HEK293 (cell line): ENCODE results near the gene VTN.

Experiments
- CTCF ChIA-PET: fragments of 350-600 bp; formaldehyde crosslinking; extraction: SDS; loops from one replicate; lab custom pipeline; 2021; ENCODE audit warnings: antibody characterized with exemption; lab: Yijun Ruan, JAX
- POLR2A ChIA-PET: fragments of 300-600 bp; formaldehyde crosslinking; extraction: SDS; loops from one replicate; lab custom pipeline; 2020; ENCODE audit warnings: antibody characterized with exemption, inconsistent platforms; lab: Yijun Ruan, JAX
- H3K27ac ChIP-seq: fragments of 200-500 bp; sonication (Bioruptor generic); 2 replicates; pipeline ENCODE4 v1.5.1; 2014; ENCODE audit warnings: low read depth, low read length, control low read depth, inconsistent platforms; ENCODE audit errors: extremely low read depth
- H3K36me3 ChIP-seq, 2 experiments: fragments of 200-500 bp in 1 of 2; sonication (Bioruptor generic) in 1 of 2; 1 replicate in 1 of 2; 2 replicates in 1 of 2; pipeline ENCODE4 v1.5.1; 2014 to 2017; ENCODE audit warnings: inconsistent platforms in 2 of 2, low read length in 2 of 2; ENCODE audit not compliant: control insufficient read depth in 2 of 2, insufficient read depth in 1 of 2
- H3K4me1 ChIP-seq: fragments of 200-500 bp; sonication (Bioruptor generic); 2 replicates; pipeline ENCODE4 v1.5.1; 2014; ENCODE audit warnings: mild to moderate bottlenecking, low read length, inconsistent platforms; ENCODE audit not compliant: control insufficient read depth, insufficient read depth
- H3K4me3 ChIP-seq: 2 replicates; pipeline ENCODE4 v1.5.1; 2011; ENCODE audit warnings: low read depth, mild to moderate bottlenecking, control low read depth, low read length, moderate library complexity
- H3K9me3 ChIP-seq: fragments of 200-500 bp; sonication (Bioruptor generic); 2 replicates; pipeline ENCODE4 v1.5.1; 2014; ENCODE audit warnings: low read depth, low read length, inconsistent platforms; ENCODE audit not compliant: control insufficient read depth, insufficient read depth
- GLI4 ChIP-seq: fragments of 450-650 bp; formaldehyde crosslinking; IDR thresholded peaks from 2 replicates; pipeline ENCODE4 v1.5.1; 2016; ENCODE audit warnings: missing biosample characterization, missing genetic modification characterization
- GLIS2 ChIP-seq: fragments of 450-650 bp; formaldehyde crosslinking; IDR thresholded peaks from 2 replicates; pipeline ENCODE4 v1.5.1; 2016; ENCODE audit warnings: missing biosample characterization, missing genetic modification characterization
- HOXA7 ChIP-seq: sonication (generic); formaldehyde crosslinking; IDR thresholded peaks from 2 replicates; pipeline ENCODE4 v1.8.1; 2022; ENCODE audit warnings: missing genetic modification reagents, borderline replicate concordance
- IKZF3 ChIP-seq: fragments of 450-650 bp; IDR thresholded peaks from 2 replicates; pipeline ENCODE4 v1.5.0; 2018; ENCODE audit warnings: missing biosample characterization, mild to moderate bottlenecking, missing genetic modification characterization, moderate library complexity
- KLF1 ChIP-seq: fragments of 450-650 bp; formaldehyde crosslinking; IDR thresholded peaks from 2 replicates; pipeline ENCODE4 v1.5.1; 2016; ENCODE audit warnings: missing biosample characterization, missing genetic modification characterization
- KLF17 ChIP-seq: fragments of 450-650 bp; formaldehyde crosslinking; IDR thresholded peaks from 2 replicates; pipeline ENCODE4 v1.5.1; 2016; ENCODE audit warnings: missing biosample characterization, missing genetic modification characterization
- ZBTB17 ChIP-seq: fragments of 450-650 bp; formaldehyde crosslinking; IDR thresholded peaks from 2 replicates; pipeline ENCODE4 v1.5.1; 2016; ENCODE audit warnings: missing biosample characterization, missing genetic modification characterization
- ZBTB20 ChIP-seq: fragments of 450-650 bp; formaldehyde crosslinking; IDR thresholded peaks from 2 replicates; pipeline ENCODE4 v1.5.1; 2016; ENCODE audit warnings: missing biosample characterization, missing genetic modification characterization
- ZIC2 ChIP-seq: fragments of 450-650 bp; formaldehyde crosslinking; IDR thresholded peaks from 2 replicates; pipeline ENCODE4 v1.5.1; 2016; ENCODE audit warnings: missing biosample characterization, missing genetic modification characterization
- ZNF155 ChIP-seq: fragments of 450-650 bp; formaldehyde crosslinking; IDR thresholded peaks from 2 replicates; pipeline ENCODE4 v1.5.1; 2016; ENCODE audit warnings: missing biosample characterization, missing genetic modification characterization
- ZNF175 ChIP-seq: fragments of 450-650 bp; formaldehyde crosslinking; IDR thresholded peaks from 2 replicates; pipeline ENCODE4 v1.5.1; 2016; ENCODE audit warnings: missing biosample characterization, missing genetic modification characterization
- ZNF211 ChIP-seq: fragments of 450-650 bp; formaldehyde crosslinking; IDR thresholded peaks from 2 replicates; pipeline ENCODE4 v1.5.1; 2016; ENCODE audit warnings: low read depth, missing biosample characterization, missing genetic modification characterization
- ZNF274 ChIP-seq, 2 experiments: fragments of 200-500 bp in 1 of 2; fragments of 450-650 bp in 1 of 2; sonication (Bioruptor generic) in 1 of 2; formaldehyde crosslinking in 1 of 2; IDR thresholded peaks; 2 replicates each; pipeline versions ENCODE4 v1.5.1 to v1.6.1; 2014 to 2016; ENCODE audit warnings: borderline replicate concordance in 1 of 2, inconsistent platforms in 1 of 2, low read length in 1 of 2, missing biosample characterization in 1 of 2, missing genetic modification characterization in 1 of 2
- ZNF292 ChIP-seq: fragments of 450-650 bp; formaldehyde crosslinking; IDR thresholded peaks from 2 replicates; pipeline ENCODE4 v1.5.1; 2016; ENCODE audit warnings: low read depth, missing biosample characterization, missing genetic modification characterization, borderline replicate concordance
- ZNF302 ChIP-seq: fragments of 450-650 bp; formaldehyde crosslinking; IDR thresholded peaks from 2 replicates; pipeline ENCODE4 v1.5.1; 2016; ENCODE audit warnings: missing biosample characterization, missing genetic modification characterization, low read depth
- ZNF324 ChIP-seq: fragments of 450-650 bp; formaldehyde crosslinking; IDR thresholded peaks from 2 replicates; pipeline ENCODE4 v1.5.1; 2016; ENCODE audit warnings: missing biosample characterization, missing genetic modification characterization
- ZNF449 ChIP-seq: fragments of 450-650 bp; formaldehyde crosslinking; IDR thresholded peaks from 2 replicates; pipeline ENCODE4 v1.5.1; 2017; ENCODE audit warnings: missing biosample characterization, mild to moderate bottlenecking, missing genetic modification characterization, moderate library complexity
- ZNF501 ChIP-seq: fragments of 450-650 bp; formaldehyde crosslinking; IDR thresholded peaks from 2 replicates; pipeline ENCODE4 v1.5.1; 2016; ENCODE audit warnings: missing biosample characterization, missing genetic modification characterization
- ZNF510 ChIP-seq: fragments of 450-650 bp; formaldehyde crosslinking; IDR thresholded peaks from 2 replicates; pipeline ENCODE4 v1.5.1; 2018; ENCODE audit warnings: mild to moderate bottlenecking, missing genetic modification characterization, missing biosample characterization; ENCODE audit not compliant: insufficient replicate concordance
- ZNF571 ChIP-seq: fragments of 450-650 bp; formaldehyde crosslinking; IDR thresholded peaks from 2 replicates; pipeline ENCODE4 v1.5.0; 2017; ENCODE audit warnings: missing biosample characterization, missing genetic modification characterization
- ZNF654 ChIP-seq: fragments of 450-650 bp; formaldehyde crosslinking; IDR thresholded peaks from 2 replicates; pipeline ENCODE4 v1.5.1; 2016; ENCODE audit warnings: low read depth, missing biosample characterization, missing genetic modification characterization
- ZNF670 ChIP-seq: fragments of 450-650 bp; formaldehyde crosslinking; IDR thresholded peaks from 2 replicates; pipeline ENCODE4 v1.5.1; 2016; ENCODE audit warnings: missing biosample characterization, missing genetic modification characterization, low read depth
- ZNF785 ChIP-seq: fragments of 450-650 bp; formaldehyde crosslinking; IDR thresholded peaks from 2 replicates; pipeline ENCODE4 v1.5.1; 2016; ENCODE audit warnings: missing biosample characterization, missing genetic modification characterization
- ZNF791 ChIP-seq: fragments of 450-650 bp; formaldehyde crosslinking; IDR thresholded peaks from 2 replicates; pipeline ENCODE4 v1.5.1; 2016; ENCODE audit warnings: missing biosample characterization, missing genetic modification characterization
- ZNF830 ChIP-seq: fragments of 450-650 bp; IDR thresholded peaks from 2 replicates; pipeline ENCODE4 v1.5.0; 2018; ENCODE audit warnings: missing biosample characterization, missing genetic modification characterization, low read depth, mild to moderate bottlenecking, moderate library complexity
- TF ChIP-seq, protein P1 (sequence below): fragments of 450-650 bp; formaldehyde crosslinking; IDR thresholded peaks from 2 replicates; pipeline ENCODE4 v1.5.1; 2016; ENCODE audit warnings: missing biosample characterization, missing genetic modification characterization
- TF ChIP-seq, protein P2 (sequence below): sonication (generic); formaldehyde crosslinking; IDR thresholded peaks from 2 replicates; pipeline ENCODE4 v1.8.1; 2022; ENCODE audit warnings: mild to moderate bottlenecking, moderate library complexity, missing genetic modification reagents
- TF ChIP-seq, protein P3 (sequence below): fragments of 450-650 bp; formaldehyde crosslinking; IDR thresholded peaks from 2 replicates; pipeline ENCODE4 v1.5.1; 2016; ENCODE audit warnings: missing biosample characterization, missing genetic modification characterization

Gene VTN

GRCh38 chr17:28407130-28407973 lies 37.2 kb upstream of the VTN start (continued):
- TF ChIP-seq HOXA7 (CRISPR knock-in tag) (no peak), ZIC2 (peak; percentile 70), GLIS2 (tag by site-specific recombination) (peak; percentile 74), KLF17 (tag by site-specific recombination) (no peak), ZNF791 (no peak)
- TF ChIP-seq, all 188 proteins: peak for 34

GRCh38 chr17:28406473-28406814 lies 36.3 kb upstream of the VTN start:
- ChIA-PET CTCF (interaction anchor here (0.6 to 2.9 kb wide), 4 partner anchors 10 to 506 kb away, joined by 3 to 41 read pairs (median 4); no protein-coding TSS in a partner anchor), POLR2A (interaction anchor here (0.6 to 1.2 kb wide), 3 partner anchors 27 to 71 kb away, joined by 3 to 7 read pairs (median 3); partner anchors contain the start of genes IFT20 and TNFAIP1)
- Histone ChIP-seq H3K27ac (no peak overlapping the region; the same call in 1 of the 2 replicates), H3K4me3 (peak overlapping the region; percentile 80), H3K36me3 (peaks cover 4 to 32% of the 10 kb centered on the region in 2 experiments; a peak in 1 of 3 replicates), H3K9me3 (no peaks in the 10 kb centered on the region), H3K4me1 (no peaks in the 10 kb centered on the region)
- no peak for TF ChIP-seq ZNF175 (tag by site-specific recombination)
- TF ChIP-seq ZNF324 (tag by site-specific recombination) = no peak
- TF ChIP-seq ZNF211 = no peak
- peak; percentile 70; the same call in 1 of the 2 replicates for TF ChIP-seq ZNF449
- TF ChIP-seq GLI4 (tag by site-specific recombination) = no peak
- no peak for TF ChIP-seq ZNF302 (tag by site-specific recombination)
- no peak for TF ChIP-seq ZNF571 (tag by site-specific recombination)
- TF ChIP-seq ZNF830 (tag by site-specific recombination) = no peak
- no peak; the same call in 1 of the 2 replicates for TF ChIP-seq KLF1 (tag by site-specific recombination)
- TF ChIP-seq ZNF501 (tag by site-specific recombination) = no peak
- TF ChIP-seq ZBTB20 (tag by site-specific recombination) = no peak
- TF ChIP-seq ZNF274 (IDR thresholded peaks at IDR 0.05; ENCODE audit: low read length) = no peak
- no peak for TF ChIP-seq ZNF274 (tag by site-specific recombination; IDR thresholded peaks at IDR 0.05; ENCODE audit: borderline replicate concordance)
- TF ChIP-seq ZBTB17 = peak; percentile 89
- TF ChIP-seq, protein P1, sequence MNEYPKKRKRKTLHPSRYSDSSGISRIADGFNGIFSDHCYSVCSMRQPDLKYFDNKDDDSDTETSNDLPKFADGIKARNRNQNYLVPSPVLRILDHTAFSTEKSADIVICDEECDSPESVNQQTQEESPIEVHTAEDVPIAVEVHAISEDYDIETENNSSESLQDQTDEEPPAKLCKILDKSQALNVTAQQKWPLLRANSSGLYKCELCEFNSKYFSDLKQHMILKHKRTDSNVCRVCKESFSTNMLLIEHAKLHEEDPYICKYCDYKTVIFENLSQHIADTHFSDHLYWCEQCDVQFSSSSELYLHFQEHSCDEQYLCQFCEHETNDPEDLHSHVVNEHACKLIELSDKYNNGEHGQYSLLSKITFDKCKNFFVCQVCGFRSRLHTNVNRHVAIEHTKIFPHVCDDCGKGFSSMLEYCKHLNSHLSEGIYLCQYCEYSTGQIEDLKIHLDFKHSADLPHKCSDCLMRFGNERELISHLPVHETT (tag by site-specific recombination) = no peak
- TF ChIP-seq ZNF292 (tag by site-specific recombination) = no peak
- TF ChIP-seq ZNF510 = no peak
- TF ChIP-seq, protein P2, sequence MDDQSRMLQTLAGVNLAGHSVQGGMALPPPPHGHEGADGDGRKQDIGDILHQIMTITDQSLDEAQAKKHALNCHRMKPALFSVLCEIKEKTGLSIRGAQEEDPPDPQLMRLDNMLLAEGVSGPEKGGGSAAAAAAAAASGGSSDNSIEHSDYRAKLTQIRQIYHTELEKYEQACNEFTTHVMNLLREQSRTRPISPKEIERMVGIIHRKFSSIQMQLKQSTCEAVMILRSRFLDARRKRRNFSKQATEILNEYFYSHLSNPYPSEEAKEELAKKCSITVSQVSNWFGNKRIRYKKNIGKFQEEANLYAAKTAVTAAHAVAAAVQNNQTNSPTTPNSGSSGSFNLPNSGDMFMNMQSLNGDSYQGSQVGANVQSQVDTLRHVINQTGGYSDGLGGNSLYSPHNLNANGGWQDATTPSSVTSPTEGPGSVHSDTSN (CRISPR knock-in tag) = no peak; the same call in 1 of the 2 replicates
- TF ChIP-seq ZNF155 (tag by site-specific recombination) = no peak
- TF ChIP-seq ZNF654 (tag by site-specific recombination) = no peak
- TF ChIP-seq ZNF670 (tag by site-specific recombination) = no peak
- TF ChIP-seq, protein P3, sequence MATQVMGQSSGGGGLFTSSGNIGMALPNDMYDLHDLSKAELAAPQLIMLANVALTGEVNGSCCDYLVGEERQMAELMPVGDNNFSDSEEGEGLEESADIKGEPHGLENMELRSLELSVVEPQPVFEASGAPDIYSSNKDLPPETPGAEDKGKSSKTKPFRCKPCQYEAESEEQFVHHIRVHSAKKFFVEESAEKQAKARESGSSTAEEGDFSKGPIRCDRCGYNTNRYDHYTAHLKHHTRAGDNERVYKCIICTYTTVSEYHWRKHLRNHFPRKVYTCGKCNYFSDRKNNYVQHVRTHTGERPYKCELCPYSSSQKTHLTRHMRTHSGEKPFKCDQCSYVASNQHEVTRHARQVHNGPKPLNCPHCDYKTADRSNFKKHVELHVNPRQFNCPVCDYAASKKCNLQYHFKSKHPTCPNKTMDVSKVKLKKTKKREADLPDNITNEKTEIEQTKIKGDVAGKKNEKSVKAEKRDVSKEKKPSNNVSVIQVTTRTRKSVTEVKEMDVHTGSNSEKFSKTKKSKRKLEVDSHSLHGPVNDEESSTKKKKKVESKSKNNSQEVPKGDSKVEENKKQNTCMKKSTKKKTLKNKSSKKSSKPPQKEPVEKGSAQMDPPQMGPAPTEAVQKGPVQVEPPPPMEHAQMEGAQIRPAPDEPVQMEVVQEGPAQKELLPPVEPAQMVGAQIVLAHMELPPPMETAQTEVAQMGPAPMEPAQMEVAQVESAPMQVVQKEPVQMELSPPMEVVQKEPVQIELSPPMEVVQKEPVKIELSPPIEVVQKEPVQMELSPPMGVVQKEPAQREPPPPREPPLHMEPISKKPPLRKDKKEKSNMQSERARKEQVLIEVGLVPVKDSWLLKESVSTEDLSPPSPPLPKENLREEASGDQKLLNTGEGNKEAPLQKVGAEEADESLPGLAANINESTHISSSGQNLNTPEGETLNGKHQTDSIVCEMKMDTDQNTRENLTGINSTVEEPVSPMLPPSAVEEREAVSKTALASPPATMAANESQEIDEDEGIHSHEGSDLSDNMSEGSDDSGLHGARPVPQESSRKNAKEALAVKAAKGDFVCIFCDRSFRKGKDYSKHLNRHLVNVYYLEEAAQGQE (tag by site-specific recombination) = no peak
- no peak for TF ChIP-seq IKZF3 (tag by site-specific recombination)
- no peak for TF ChIP-seq ZNF785 (tag by site-specific recombination)
